Jurkat, Clone E6-1 (cell line): ENCODE data around the gene LEAP2.

ENCODE experiments used
- DNase-seq: peaks from one replicate; pipeline ENCODE4 v3.0.0-alpha.2; 2011; ENCODE audit warnings: low read depth, low spot score
- H3K4me3 ChIP-seq: 2 replicates; pipeline ENCODE4 v1.5.1; 2011; ENCODE audit warnings: mild to moderate bottlenecking, low read length, control low read depth, moderate library complexity

The LEAP2 gene

DNA sequence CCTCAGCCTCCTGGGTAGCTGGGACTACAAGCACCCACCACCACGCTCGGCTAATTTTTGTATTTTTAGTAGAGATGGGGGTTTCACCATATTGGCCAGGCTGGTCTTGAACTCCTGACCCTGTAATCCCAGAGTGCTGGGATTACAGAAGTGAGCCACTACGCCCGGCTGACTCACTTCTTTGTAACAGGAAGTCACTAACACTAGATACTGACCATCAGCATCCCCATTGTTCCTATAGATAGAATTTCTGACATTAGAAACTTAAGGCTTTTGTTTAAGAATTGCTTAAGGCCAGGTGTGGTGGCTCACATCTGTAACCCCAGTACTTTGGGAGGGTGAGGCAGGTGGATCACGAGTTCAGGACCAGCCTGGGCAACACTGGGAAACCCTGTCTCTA, 42.2 kb downstream of the LEAP2 start:
- DNase-seq, result no peak
- H3K4me3 ChIP-seq, result no peak overlapping the region

DNA sequence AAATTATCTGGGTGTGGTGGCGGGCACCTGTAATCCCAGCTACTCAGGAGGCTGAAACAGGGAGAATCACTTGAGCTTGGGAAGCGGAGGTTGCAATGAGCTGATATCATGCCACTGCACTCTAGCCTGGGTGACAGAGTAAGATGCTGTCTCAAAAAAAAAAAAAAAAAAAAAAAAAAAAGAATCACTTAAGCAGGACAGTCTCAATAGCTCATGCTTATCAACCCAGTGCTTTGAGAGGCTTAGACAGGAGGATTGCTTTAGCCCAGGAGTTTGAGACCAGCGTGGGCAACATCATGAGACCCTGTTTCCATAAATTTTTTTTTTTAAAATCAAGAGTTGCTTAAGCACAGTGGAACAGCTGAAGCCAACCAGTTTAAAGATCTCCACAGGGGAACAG, 42.6 kb downstream of the LEAP2 start:
- no peak for DNase-seq
- no peak overlapping the region for H3K4me3 ChIP-seq
